B cell (primary cell): ENCODE results near the gene TMEM139.

ENCODE experiments used
- EZH2 ChIP-seq: IDR thresholded peaks from 2 replicates; pipeline ENCODE4 v1.6.1; 2012; ENCODE audit warnings: borderline replicate concordance, low read depth, mild to moderate bottlenecking, moderate library complexity, low read length; ENCODE audit not compliant: insufficient read depth, poor library complexity, severe bottlenecking
- TF ChIP-seq, protein P1 (sequence below): fragments of 200-600 bp; IDR thresholded peaks from one replicate; pipeline ENCODE4 v1.8.0; 2022; ENCODE audit warnings: antibody characterized with exemption, mild to moderate bottlenecking

DNA sequence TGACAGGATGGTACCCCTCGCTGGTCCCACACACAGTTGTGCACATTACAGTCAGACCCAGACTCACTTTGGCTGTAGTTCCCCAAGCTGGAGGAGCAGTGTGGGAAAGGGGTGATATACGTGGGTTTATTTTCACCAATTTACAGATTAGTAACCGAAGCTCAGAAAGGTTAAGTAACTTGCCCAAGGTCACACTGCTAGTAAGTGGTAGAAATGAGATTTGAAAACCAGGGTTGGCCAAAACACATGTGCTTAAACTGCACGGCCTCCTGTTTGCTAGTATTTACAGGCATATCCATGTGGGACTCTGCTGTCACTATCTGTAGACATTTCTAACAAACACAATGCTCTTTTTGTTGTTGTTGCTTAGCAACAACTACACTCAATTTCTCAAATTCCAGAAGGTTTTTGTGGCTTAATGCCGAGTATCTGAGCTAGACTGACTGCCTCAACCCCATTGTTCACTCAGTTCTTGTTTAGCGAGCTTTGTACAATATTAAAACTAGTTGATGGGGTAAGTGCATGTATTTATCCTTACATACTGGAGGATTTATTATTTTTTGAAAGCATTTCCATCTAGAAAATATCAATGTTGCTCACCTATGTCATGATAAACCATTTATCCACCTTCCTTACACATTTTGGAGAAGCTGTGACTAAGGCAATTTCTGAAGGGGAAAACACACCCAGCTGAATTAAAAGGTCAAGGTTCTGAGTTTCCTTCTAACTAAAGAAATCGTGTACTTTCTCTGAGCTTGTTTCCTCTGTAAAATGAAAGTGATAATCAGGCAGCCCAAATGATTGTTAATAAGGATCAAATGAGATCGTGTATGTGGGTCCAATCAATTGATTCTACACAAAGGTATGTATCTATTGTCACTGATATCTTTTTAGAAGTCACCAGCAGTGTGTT, 5.3 kb upstream of the TMEM139 start:
- TF ChIP-seq, protein P1, sequence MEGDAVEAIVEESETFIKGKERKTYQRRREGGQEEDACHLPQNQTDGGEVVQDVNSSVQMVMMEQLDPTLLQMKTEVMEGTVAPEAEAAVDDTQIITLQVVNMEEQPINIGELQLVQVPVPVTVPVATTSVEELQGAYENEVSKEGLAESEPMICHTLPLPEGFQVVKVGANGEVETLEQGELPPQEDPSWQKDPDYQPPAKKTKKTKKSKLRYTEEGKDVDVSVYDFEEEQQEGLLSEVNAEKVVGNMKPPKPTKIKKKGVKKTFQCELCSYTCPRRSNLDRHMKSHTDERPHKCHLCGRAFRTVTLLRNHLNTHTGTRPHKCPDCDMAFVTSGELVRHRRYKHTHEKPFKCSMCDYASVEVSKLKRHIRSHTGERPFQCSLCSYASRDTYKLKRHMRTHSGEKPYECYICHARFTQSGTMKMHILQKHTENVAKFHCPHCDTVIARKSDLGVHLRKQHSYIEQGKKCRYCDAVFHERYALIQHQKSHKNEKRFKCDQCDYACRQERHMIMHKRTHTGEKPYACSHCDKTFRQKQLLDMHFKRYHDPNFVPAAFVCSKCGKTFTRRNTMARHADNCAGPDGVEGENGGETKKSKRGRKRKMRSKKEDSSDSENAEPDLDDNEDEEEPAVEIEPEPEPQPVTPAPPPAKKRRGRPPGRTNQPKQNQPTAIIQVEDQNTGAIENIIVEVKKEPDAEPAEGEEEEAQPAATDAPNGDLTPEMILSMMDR = no peak
- TF ChIP-seq EZH2 = no peak
